ENCODE measurements around the gene RPS18. TPM values are rescaled to one million over a fixed set of nuclear protein-coding genes. Genes with fewer than 3 reads are reported as not detected.
A peak's percentile ranks its signal among the peaks of the same experiment; 100 is the strongest.

The RPS18 gene
- polyA plus RNA-seq, 1 donor = 4,951 TPM

DNA sequence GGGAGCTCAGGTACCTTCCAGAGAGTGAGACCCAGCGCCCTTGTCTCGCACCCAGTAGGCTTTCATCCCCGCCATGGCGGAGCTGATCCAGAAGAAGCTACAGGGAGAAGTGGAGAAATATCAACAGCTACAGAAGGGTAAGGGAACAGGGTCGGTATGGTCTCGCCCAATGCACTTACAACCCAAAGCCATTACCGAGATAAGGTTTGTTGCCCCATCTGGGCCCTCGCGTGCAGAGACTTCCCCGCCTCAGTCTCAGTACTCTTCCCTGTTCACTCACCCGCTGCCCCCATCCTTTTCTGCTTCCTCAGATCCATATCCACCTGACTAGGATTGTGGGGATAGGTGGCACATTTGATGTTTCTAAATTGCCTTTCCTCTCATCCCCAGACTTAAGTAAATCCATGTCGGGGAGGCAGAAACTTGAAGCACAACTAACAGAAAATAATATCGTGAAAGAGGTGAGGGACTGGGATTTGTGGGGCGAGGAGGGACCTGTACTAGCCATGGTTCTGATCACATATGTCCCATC lies 18.0 kb downstream of the RPS18 start:
- no peak for DNase-seq (ENCODE audit: low read depth)

DNA sequence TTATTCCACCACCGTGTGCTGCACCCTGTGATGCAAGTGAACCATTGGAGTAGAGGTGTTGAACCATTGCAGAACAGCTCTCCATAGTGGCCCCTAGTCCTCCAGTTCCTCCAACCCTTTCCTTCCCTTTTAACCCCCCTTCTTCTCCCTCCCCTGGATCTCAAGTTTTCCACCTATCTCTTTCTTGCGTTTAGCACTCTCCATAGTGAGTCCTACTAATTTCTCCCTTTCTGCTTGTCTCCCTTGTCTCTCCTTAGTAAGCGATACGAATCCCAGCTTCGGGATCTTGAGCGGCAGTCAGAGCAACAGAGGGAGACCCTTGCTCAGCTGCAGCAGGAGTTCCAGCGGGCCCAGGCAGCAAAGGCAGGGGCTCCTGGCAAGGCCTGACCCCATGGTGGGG lies 18.6 kb downstream of the RPS18 start:
- DNase-seq (ENCODE audit: low read depth) = no peak

GRCh38 chr6:33292996-33293682 lies 21.3 kb downstream of the RPS18 start:
- DNase-seq (ENCODE audit: low read depth) = no peak

DNA sequence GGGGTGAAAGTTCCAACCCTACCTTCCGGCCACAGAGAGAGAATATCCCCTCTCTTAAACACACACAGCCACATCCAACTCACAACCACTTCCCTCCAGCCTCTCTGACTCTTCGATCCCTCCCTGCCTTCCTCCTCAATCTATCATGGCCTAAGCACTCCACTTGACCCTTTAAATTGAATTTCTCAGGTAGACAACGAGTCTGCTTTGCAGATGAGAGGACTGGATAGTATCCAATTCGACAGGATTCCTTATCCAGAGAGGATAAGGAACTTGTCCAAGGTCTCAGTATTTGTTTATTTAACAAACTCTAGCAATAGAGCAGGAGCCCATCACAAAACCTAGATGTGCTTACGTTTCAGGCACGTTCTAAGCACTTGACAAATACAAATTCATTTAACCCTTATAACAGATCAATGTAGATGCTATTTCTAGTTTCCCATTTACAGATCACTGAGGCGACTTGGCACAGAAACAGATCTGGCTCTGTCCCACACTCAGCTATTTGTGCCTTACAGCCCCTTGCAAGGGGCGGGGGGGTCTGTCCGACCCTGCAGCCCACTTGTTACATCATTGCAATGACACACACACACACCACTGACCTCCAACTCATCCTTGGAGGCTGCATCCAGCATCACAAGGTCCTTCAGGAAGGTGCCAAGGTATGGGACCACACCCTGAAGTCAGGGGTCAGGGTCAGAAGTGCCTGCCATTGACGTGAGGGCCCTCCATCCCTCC lies 22.4 kb downstream of the RPS18 start:
- no peak for DNase-seq (ENCODE audit: low read depth)

- no peak for DNase-seq (ENCODE audit: low read depth)
Measured at GRCh38 chr6:33295621-33296369, 23.9 kb downstream of the RPS18 start.

DNA sequence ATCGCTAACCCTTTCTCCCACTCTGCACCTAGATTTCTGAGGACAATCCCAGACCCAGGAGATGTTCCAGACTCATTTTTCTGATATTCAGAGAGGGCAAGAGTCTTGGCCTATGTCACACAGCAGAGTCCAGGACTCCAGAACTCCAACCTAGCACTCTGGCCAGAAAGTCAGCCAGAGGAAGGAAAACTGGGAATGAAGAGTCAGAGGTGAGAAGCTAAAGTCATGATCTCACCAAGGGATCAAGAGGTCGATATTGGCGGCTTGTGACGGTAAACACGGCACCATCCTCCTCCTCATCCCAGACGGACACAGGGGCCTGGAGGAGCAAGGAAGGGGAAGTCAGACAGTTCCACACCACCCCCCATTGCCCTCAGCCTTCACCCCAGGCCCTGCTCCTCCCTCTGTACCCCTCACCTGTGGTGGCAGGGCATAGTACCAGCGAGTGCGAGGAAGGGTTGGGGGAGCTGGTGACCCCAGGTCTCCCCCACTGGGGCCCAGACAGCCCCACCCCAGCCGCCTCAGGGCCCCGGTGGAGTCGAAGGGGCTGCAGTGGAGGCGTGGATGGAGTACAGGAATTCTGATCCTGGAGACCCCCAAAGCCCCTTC lies 25.0 kb downstream of the RPS18 start:
- no peak for DNase-seq (ENCODE audit: low read depth)

DNA sequence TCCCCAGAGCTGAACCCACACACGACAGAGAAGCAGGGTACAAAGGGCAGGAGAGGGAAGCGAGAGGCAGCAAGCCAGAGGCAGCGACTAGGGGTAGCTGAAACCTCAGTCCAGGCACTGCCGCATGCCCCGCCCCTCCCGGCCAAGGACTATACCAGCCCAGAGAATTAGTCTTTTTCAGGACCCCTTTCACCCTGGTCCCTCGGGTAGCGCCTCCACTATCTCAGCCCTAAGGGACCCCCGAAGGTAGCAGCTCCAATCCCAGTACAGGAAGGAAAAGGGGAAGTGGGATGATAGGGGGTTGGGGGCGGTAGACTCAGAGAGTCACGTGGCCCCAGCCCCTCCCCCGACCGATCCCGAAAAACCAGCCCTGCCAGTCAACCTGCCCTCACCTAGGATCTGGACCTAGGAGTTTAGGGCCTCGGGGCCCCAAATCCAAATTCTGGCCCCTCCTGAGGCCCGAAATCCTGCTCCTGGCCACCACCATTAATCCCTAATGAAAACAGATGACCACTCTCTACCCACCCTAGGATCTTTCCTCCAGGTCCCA lies 25.6 kb downstream of the RPS18 start:
- DNase-seq (ENCODE audit: low read depth) = no peak

GRCh38 chr6:33297956-33298772 lies 26.3 kb downstream of the RPS18 start:
- peak; percentile 77 for DNase-seq (ENCODE audit: low read depth)

- no peak for DNase-seq (ENCODE audit: low read depth)
Measured at GRCh38 chr6:33298773-33299236, 26.9 kb downstream of the RPS18 start, which contains the start of gene RGL2. RGL2 (minus strand) TSS chr6:33298942; CDS start chr6:33298610, 332 bp downstream.

- DNase-seq (ENCODE audit: low read depth) = peak; percentile 86
Measured at GRCh38 chr6:33299237-33299944, 27.5 kb downstream of the RPS18 start.

GRCh38 chr6:33301877-33302276 lies 30.0 kb downstream of the RPS18 start:
- DNase-seq (ENCODE audit: low read depth) = no peak

- no peak for DNase-seq (ENCODE audit: low read depth)
Measured at GRCh38 chr6:33304216-33304615, 32.3 kb downstream of the RPS18 start.

- DNase-seq (ENCODE audit: low read depth) = no peak
Measured at GRCh38 chr6:33305052-33305451, 33.2 kb downstream of the RPS18 start.

- DNase-seq (ENCODE audit: low read depth) = no peak
Measured at GRCh38 chr6:33306356-33306755, 34.5 kb downstream of the RPS18 start.

DNA sequence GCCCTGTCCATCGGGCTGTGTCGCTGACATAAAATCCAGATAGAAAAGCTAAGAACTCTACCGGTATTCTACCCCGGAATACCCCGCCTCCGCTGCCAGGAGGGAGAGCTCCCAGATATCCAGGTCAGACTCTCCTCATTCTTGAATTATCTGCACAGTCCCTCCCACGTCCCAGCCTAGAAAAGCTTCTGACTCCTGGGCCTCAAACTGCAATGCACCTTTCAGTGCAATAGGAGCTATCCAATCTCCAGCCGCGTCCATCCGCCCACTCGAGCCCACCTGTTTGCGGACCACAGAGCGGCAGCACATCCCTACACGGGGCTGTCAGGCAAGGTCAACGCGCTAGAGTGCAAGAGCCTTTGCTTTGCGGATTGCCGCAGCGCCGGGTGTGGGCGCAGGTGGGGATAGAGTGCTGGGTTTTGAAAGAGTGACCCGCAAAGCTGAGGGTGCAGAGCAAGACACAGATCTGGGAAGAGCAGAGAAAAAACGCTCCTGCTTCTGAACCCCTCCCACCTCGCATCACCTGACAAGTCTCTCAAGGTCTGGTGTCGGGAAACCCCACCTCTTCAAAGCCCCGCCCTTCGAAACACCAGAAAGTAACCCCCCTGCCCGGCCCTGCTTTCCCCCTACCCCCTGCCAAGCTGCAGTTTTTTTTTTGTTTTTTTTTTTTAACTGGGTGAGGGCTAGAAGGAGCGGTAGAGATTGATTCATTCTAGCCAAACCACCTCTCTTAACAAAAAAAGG lies 40.7 kb downstream of the RPS18 start:
- no peak for DNase-seq (ENCODE audit: low read depth)

GRCh38 chr6:33313105-33313708 lies 41.3 kb downstream of the RPS18 start:
- DNase-seq (ENCODE audit: low read depth) = no peak

GRCh38 chr6:33313709-33314514 lies 42.0 kb downstream of the RPS18 start, which contains the start of gene TAPBP:
TAPBP (minus strand) TSS chr6:33314078; CDS start chr6:33314041, 37 bp downstream.
- no peak for DNase-seq (ENCODE audit: low read depth)

- DNase-seq (ENCODE audit: low read depth) = peak; percentile 54
Measured at GRCh38 chr6:33314515-33314942, 42.7 kb downstream of the RPS18 start.
